SK-N-SH treated with all-trans-retinoic acid at 6 μM for 48 hours (cell line): ENCODE measurements around the gene COL19A1.

Source experiments
- ATAC-seq: fragments of 200-7000 bp; cut with Tn5 transposase; 3 replicates; pipeline ENCODE4 v1.9.1; 2020; ENCODE audit warnings: mild to moderate bottlenecking, moderate library complexity
- ARNTL ChIP-seq: fragments of 450-650 bp; formaldehyde crosslinking; IDR thresholded peaks from 2 replicates; pipeline ENCODE4 v1.5.0; 2020; ENCODE audit warnings: low read depth, mild to moderate bottlenecking, moderate library complexity, borderline replicate concordance
- CREB5 ChIP-seq: fragments of 250-450 bp; sonication (Bioruptor Pico); IDR thresholded peaks from 2 replicates; pipeline ENCODE4 v1.5.1; 2020; ENCODE audit warnings: low read depth, mild to moderate bottlenecking, moderate library complexity
- CSDC2 ChIP-seq: fragments of 250-450 bp; sonication (Bioruptor Pico); IDR thresholded peaks from 2 replicates; pipeline ENCODE4 v1.5.0; 2020; ENCODE audit warnings: mild to moderate bottlenecking, moderate library complexity
- GLIS3 ChIP-seq: fragments of 250-450 bp; sonication (Bioruptor Pico); IDR thresholded peaks from 2 replicates; pipeline ENCODE4 v1.5.0; 2020; ENCODE audit warnings: mild to moderate bottlenecking, moderate library complexity
- ISL1 ChIP-seq: fragments of 250-450 bp; sonication (Bioruptor Pico); IDR thresholded peaks from 2 replicates; pipeline ENCODE4 v2.1.2; 2022; ENCODE audit warnings: mild to moderate bottlenecking, moderate library complexity
- POU6F1 ChIP-seq: fragments of 250-450 bp; sonication (Bioruptor Pico); IDR thresholded peaks from 2 replicates; pipeline ENCODE4 v1.8.0; 2021; ENCODE audit warnings: low read depth, mild to moderate bottlenecking, moderate library complexity, borderline replicate concordance
- PPARA ChIP-seq: fragments of 250-450 bp; sonication (Bioruptor Pico); IDR thresholded peaks from 2 replicates; pipeline ENCODE4 v1.5.0; 2020; ENCODE audit warnings: mild to moderate bottlenecking, borderline replicate concordance
- RARB ChIP-seq: fragments of 250-450 bp; sonication (Bioruptor Pico); IDR thresholded peaks from 2 replicates; pipeline ENCODE4 v1.8.0; 2021; ENCODE audit warnings: mild to moderate bottlenecking, moderate library complexity
- SNAI2 ChIP-seq: fragments of 250-450 bp; sonication (Bioruptor Pico); IDR thresholded peaks from 2 replicates; pipeline ENCODE4 v1.5.0; 2020; ENCODE audit warnings: mild to moderate bottlenecking, moderate library complexity
- TCF4 ChIP-seq: fragments of 250-450 bp; sonication (Bioruptor Pico); IDR thresholded peaks from 2 replicates; pipeline ENCODE4 v1.8.0; 2021; ENCODE audit warnings: mild to moderate bottlenecking, moderate library complexity, borderline replicate concordance
- TSHZ2 ChIP-seq: fragments of 250-450 bp; sonication (Bioruptor Pico); IDR thresholded peaks from 2 replicates; pipeline ENCODE4 v1.5.0; 2020; ENCODE audit warnings: mild to moderate bottlenecking, moderate library complexity
- ZC3H10 ChIP-seq: fragments of 250-450 bp; sonication (Bioruptor Pico); IDR thresholded peaks from 2 replicates; pipeline ENCODE4 v1.5.1; 2021; ENCODE audit warnings: mild to moderate bottlenecking, moderate library complexity
- ZFP30 ChIP-seq: fragments of 450-650 bp; formaldehyde crosslinking; IDR thresholded peaks from 2 replicates; pipeline ENCODE4 v1.5.0; 2022; ENCODE audit warnings: mild to moderate bottlenecking, moderate library complexity
- ZNF565 ChIP-seq: fragments of 450-650 bp; formaldehyde crosslinking; conservative IDR thresholded peaks from 2 replicates; pipeline ENCODE4 v1.5.0; 2020; ENCODE audit warnings: low read depth, mild to moderate bottlenecking, moderate library complexity
- ZNF70 ChIP-seq: fragments of 450-650 bp; formaldehyde crosslinking; IDR thresholded peaks from 2 replicates; pipeline ENCODE4 v1.5.0; 2020; ENCODE audit warnings: mild to moderate bottlenecking, moderate library complexity
- TF ChIP-seq, protein P1 (sequence below): fragments of 250-450 bp; sonication (Bioruptor Pico); IDR thresholded peaks from 2 replicates; pipeline ENCODE4 v1.8.0; 2020; ENCODE audit warnings: mild to moderate bottlenecking, moderate library complexity, borderline replicate concordance
- TF ChIP-seq, protein P2 (sequence below): fragments of 250-450 bp; sonication (Bioruptor Pico); IDR thresholded peaks from 2 replicates; pipeline ENCODE4 v1.5.1; 2021; ENCODE audit warnings: mild to moderate bottlenecking, moderate library complexity

COL19A1 gene

GRCh38 chr6:69866351-69866769 lies at the start of gene COL19A1:
COL19A1 (plus strand) TSS chr6:69866556; CDS start chr6:69879568, 13,012 bp downstream.
- TF ChIP-seq, protein P1, sequence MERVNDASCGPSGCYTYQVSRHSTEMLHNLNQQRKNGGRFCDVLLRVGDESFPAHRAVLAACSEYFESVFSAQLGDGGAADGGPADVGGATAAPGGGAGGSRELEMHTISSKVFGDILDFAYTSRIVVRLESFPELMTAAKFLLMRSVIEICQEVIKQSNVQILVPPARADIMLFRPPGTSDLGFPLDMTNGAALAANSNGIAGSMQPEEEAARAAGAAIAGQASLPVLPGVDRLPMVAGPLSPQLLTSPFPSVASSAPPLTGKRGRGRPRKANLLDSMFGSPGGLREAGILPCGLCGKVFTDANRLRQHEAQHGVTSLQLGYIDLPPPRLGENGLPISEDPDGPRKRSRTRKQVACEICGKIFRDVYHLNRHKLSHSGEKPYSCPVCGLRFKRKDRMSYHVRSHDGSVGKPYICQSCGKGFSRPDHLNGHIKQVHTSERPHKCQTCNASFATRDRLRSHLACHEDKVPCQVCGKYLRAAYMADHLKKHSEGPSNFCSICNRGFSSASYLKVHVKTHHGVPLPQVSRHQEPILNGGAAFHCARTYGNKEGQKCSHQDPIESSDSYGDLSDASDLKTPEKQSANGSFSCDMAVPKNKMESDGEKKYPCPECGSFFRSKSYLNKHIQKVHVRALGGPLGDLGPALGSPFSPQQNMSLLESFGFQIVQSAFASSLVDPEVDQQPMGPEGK (CRISPR knock-in tag): no peak
- no peak for TF ChIP-seq ZNF70 (CRISPR knock-in tag)
- peak; percentile 64 for ATAC-seq

DNA sequence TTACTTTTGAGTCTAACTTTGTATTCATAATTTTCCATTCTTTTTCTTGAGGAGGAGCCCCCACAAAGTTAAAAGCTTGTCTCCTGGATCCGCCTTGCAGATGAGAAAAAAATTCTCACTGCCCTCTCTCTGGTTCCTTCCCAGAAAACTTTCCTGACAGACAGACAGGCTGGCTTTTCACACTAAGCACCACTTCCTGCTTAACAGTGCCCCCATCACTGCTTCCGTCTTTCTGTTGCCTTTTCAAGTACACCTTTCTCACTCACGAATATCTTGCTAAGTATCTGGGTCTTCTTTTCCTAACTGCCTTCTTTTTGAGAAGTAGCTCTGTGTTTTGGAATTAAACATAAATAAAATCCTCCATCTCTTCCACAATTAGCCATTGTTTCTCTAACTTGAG lies 49.8 kb upstream of the COL19A1 start:
- TF ChIP-seq TCF4 (CRISPR knock-in tag): no peak
- TF ChIP-seq GLIS3 (CRISPR knock-in tag): no peak
- TF ChIP-seq POU6F1 (CRISPR knock-in tag): no peak
- TF ChIP-seq ZFP30: no peak
- no peak for TF ChIP-seq TSHZ2 (CRISPR knock-in tag)
- TF ChIP-seq CSDC2: no peak
- no peak for TF ChIP-seq ZNF70 (CRISPR knock-in tag)
- no peak for TF ChIP-seq PPARA (CRISPR knock-in tag)
- TF ChIP-seq, protein P2, sequence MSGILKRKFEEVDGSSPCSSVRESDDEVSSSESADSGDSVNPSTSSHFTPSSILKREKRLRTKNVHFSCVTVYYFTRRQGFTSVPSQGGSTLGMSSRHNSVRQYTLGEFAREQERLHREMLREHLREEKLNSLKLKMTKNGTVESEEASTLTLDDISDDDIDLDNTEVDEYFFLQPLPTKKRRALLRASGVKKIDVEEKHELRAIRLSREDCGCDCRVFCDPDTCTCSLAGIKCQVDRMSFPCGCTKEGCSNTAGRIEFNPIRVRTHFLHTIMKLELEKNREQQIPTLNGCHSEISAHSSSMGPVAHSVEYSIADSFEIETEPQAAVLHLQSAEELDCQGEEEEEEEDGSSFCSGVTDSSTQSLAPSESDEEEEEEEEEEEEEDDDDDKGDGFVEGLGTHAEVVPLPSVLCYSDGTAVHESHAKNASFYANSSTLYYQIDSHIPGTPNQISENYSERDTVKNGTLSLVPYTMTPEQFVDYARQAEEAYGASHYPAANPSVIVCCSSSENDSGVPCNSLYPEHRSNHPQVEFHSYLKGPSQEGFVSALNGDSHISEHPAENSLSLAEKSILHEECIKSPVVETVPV (CRISPR knock-in tag): no peak
- no peak for TF ChIP-seq RARB (CRISPR knock-in tag)
- TF ChIP-seq ZNF565 (CRISPR knock-in tag): no peak
- TF ChIP-seq ZC3H10 (CRISPR knock-in tag): no peak
- no peak for TF ChIP-seq CREB5
- TF ChIP-seq SNAI2 (CRISPR knock-in tag): no peak
- no peak for TF ChIP-seq ARNTL (CRISPR knock-in tag)
- no peak for ATAC-seq

- ATAC-seq: no peak
- TF ChIP-seq ZC3H10 (CRISPR knock-in tag) (peak; percentile 73), RARB (CRISPR knock-in tag) (no peak), ISL1 (CRISPR knock-in tag) (peak; percentile 98), ZNF70 (CRISPR knock-in tag) (no peak), POU6F1 (CRISPR knock-in tag) (peak; percentile 84; the same call in 1 of the 2 replicates), CREB5 (peak; percentile 52; the same call in 1 of the 2 replicates), TCF4 (CRISPR knock-in tag) (0 out of 2 replicates have a peak, but pooled peaks have one; percentile 17)
Observed at GRCh38 chr6:69817358-69817757, 49.0 kb upstream of the COL19A1 start.
